H1 (cell line): Measurements from ENCODE around the gene MMP21. TPM values are rescaled to one million over a fixed set of nuclear protein-coding genes. Genes with fewer than 3 reads are reported as not detected.

Experiments used
- CHD2 ChIP-seq: IDR thresholded peaks from 2 replicates; pipeline ENCODE4 v1.6.1; 2012; ENCODE audit warnings: low read length, improper control_type of control experiment
- MAFK ChIP-seq: IDR thresholded peaks from 2 replicates; pipeline ENCODE4 v1.6.1; 2012; ENCODE audit warnings: low read depth, mild to moderate bottlenecking, improper control_type of control experiment, low read length
- PHF8 ChIP-seq: fragments of 200-600 bp; sonication (generic); conservative IDR thresholded peaks from 2 replicates; pipeline ENCODE4 v1.7.1; 2012; ENCODE audit warnings: low read depth, mild to moderate bottlenecking, inconsistent platforms, low read length, moderate library complexity
- POLR2AphosphoS5 ChIP-seq: IDR thresholded peaks from 2 replicates; pipeline ENCODE4 v1.6.1; 2011; ENCODE audit warnings: low read depth, low read length
- TBP ChIP-seq: IDR thresholded peaks from 2 replicates; pipeline ENCODE4 v1.6.1; 2011; ENCODE audit warnings: low read depth, low read length, improper control_type of control experiment
- polyA plus RNA-seq, 7 experiments: library from polyadenylated mRNA; depleted of rRNA in 3 of 7; stranded (reverse) in 5 of 7; unstranded in 2 of 7; fragments of >200 nt in 5 of 7; fragments of 200-250 nt in 2 of 7; gene quantifications; 1 replicate in 5 of 7; 2 replicates in 1 of 7; 4 replicates in 1 of 7; pipeline versions ENCODE4 v1.2.1 to v1.2.3, GENCODE V29; 2011 to 2013; ENCODE audit warnings: missing spikeins in 2 of 7, mixed read lengths in 2 of 7
- total RNA-seq: library from RNA; stranded (reverse); fragmentation: NEBNext Ultra II Directional; extraction: Animal tissue kit (Norgen Biotek cat#: 25700); gene quantifications from 2 replicates; pipeline ENCODE4 v1.2.1, GENCODE V29; 2021
- TF ChIP-seq, protein P1 (sequence below): fragments of 300-600 bp; sonication (generic); IDR thresholded peaks from 2 replicates; pipeline ENCODE4 v1.7.1; 2012; ENCODE audit warnings: low read length, moderate library complexity, mild to moderate bottlenecking, inconsistent platforms; ENCODE audit not compliant: insufficient replicate concordance

Gene MMP21
- total and polyA plus RNA-seq, 2 of the 8 experiments (the other 6 are each of a cell fraction or from before 2014, with no cell fraction given): not detected

DNA sequence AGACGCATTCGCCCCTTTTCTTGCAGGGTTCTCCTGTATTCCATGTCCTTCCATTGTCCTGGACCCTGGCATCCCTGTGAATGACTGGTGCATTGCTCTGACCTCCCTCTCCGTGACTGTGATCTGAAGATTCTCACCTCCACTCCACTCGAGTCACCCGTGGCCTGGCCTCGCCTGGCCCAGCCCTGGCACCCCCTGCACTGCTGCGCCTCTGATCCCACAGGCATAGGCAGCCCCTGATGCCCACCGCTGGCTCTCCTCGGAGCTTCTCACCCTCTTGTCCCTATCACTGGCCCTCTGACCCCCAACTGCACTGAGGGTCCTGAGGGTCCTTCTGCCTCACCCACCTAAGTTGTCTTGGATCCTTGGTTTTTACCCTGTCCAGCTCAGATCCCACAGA lies 2.2 kb upstream of the MMP21 start (continued):
- TF ChIP-seq, protein P1, sequence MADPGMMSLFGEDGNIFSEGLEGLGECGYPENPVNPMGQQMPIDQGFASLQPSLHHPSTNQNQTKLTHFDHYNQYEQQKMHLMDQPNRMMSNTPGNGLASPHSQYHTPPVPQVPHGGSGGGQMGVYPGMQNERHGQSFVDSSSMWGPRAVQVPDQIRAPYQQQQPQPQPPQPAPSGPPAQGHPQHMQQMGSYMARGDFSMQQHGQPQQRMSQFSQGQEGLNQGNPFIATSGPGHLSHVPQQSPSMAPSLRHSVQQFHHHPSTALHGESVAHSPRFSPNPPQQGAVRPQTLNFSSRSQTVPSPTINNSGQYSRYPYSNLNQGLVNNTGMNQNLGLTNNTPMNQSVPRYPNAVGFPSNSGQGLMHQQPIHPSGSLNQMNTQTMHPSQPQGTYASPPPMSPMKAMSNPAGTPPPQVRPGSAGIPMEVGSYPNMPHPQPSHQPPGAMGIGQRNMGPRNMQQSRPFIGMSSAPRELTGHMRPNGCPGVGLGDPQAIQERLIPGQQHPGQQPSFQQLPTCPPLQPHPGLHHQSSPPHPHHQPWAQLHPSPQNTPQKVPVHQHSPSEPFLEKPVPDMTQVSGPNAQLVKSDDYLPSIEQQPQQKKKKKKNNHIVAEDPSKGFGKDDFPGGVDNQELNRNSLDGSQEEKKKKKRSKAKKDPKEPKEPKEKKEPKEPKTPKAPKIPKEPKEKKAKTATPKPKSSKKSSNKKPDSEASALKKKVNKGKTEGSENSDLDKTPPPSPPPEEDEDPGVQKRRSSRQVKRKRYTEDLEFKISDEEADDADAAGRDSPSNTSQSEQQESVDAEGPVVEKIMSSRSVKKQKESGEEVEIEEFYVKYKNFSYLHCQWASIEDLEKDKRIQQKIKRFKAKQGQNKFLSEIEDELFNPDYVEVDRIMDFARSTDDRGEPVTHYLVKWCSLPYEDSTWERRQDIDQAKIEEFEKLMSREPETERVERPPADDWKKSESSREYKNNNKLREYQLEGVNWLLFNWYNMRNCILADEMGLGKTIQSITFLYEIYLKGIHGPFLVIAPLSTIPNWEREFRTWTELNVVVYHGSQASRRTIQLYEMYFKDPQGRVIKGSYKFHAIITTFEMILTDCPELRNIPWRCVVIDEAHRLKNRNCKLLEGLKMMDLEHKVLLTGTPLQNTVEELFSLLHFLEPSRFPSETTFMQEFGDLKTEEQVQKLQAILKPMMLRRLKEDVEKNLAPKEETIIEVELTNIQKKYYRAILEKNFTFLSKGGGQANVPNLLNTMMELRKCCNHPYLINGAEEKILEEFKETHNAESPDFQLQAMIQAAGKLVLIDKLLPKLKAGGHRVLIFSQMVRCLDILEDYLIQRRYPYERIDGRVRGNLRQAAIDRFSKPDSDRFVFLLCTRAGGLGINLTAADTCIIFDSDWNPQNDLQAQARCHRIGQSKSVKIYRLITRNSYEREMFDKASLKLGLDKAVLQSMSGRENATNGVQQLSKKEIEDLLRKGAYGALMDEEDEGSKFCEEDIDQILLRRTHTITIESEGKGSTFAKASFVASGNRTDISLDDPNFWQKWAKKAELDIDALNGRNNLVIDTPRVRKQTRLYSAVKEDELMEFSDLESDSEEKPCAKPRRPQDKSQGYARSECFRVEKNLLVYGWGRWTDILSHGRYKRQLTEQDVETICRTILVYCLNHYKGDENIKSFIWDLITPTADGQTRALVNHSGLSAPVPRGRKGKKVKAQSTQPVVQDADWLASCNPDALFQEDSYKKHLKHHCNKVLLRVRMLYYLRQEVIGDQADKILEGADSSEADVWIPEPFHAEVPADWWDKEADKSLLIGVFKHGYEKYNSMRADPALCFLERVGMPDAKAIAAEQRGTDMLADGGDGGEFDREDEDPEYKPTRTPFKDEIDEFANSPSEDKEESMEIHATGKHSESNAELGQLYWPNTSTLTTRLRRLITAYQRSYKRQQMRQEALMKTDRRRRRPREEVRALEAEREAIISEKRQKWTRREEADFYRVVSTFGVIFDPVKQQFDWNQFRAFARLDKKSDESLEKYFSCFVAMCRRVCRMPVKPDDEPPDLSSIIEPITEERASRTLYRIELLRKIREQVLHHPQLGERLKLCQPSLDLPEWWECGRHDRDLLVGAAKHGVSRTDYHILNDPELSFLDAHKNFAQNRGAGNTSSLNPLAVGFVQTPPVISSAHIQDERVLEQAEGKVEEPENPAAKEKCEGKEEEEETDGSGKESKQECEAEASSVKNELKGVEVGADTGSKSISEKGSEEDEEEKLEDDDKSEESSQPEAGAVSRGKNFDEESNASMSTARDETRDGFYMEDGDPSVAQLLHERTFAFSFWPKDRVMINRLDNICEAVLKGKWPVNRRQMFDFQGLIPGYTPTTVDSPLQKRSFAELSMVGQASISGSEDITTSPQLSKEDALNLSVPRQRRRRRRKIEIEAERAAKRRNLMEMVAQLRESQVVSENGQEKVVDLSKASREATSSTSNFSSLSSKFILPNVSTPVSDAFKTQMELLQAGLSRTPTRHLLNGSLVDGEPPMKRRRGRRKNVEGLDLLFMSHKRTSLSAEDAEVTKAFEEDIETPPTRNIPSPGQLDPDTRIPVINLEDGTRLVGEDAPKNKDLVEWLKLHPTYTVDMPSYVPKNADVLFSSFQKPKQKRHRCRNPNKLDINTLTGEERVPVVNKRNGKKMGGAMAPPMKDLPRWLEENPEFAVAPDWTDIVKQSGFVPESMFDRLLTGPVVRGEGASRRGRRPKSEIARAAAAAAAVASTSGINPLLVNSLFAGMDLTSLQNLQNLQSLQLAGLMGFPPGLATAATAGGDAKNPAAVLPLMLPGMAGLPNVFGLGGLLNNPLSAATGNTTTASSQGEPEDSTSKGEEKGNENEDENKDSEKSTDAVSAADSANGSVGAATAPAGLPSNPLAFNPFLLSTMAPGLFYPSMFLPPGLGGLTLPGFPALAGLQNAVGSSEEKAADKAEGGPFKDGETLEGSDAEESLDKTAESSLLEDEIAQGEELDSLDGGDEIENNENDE: no peak
- no peak for TF ChIP-seq PHF8
- TF ChIP-seq TBP: no peak
- no peak for TF ChIP-seq CHD2
- no peak for TF ChIP-seq MAFK
- TF ChIP-seq POLR2AphosphoS5: no peak
